Activated CD4-positive, CD25-positive, alpha-beta regulatory T cell treated with anti-CD3 and anti-CD28 coated beads, Interleukin-2, amount 50 U/mL, for 16 hours (primary cell): Measurements from ENCODE around the gene CDC5L.

Experiments used
- DNase-seq: peaks from one replicate; pipeline ENCODE4 v3.0.0-alpha.2; 2020; ENCODE audit warnings: low read depth, low spot score

CDC5L gene

GRCh38 chr6:44474643-44475042 lies 87.1 kb downstream of the CDC5L start:
- DNase-seq = no peak

- DNase-seq = no peak
Observed at GRCh38 chr6:44475417-44475778, 87.9 kb downstream of the CDC5L start.

GRCh38 chr6:44475779-44476434 lies 88.4 kb downstream of the CDC5L start:
- peak; percentile 21 for DNase-seq

- no peak for DNase-seq
Observed at GRCh38 chr6:44476849-44477248, 89.3 kb downstream of the CDC5L start.

GRCh38 chr6:44477293-44477894 lies 89.9 kb downstream of the CDC5L start:
- no peak for DNase-seq

- DNase-seq = no peak
Observed at GRCh38 chr6:44478158-44478557, 90.7 kb downstream of the CDC5L start.

GRCh38 chr6:44478591-44479254 lies 91.2 kb downstream of the CDC5L start:
- DNase-seq = no peak

GRCh38 chr6:44480097-44480541 lies 92.6 kb downstream of the CDC5L start:
- no peak for DNase-seq

GRCh38 chr6:44481056-44481455 lies 93.5 kb downstream of the CDC5L start:
- DNase-seq = no peak

GRCh38 chr6:44481760-44482159 lies 94.3 kb downstream of the CDC5L start:
- DNase-seq = no peak

- no peak for DNase-seq
Observed at GRCh38 chr6:44485601-44486401, 98.3 kb downstream of the CDC5L start.

GRCh38 chr6:44487002-44487401 lies 99.5 kb downstream of the CDC5L start:
- no peak for DNase-seq

- DNase-seq = no peak
Observed at GRCh38 chr6:44487586-44487985, 100.1 kb downstream of the CDC5L start.

GRCh38 chr6:44489910-44490604 lies 102.6 kb downstream of the CDC5L start:
- no peak for DNase-seq

GRCh38 chr6:44493132-44493531 lies 105.6 kb downstream of the CDC5L start:
- DNase-seq = no peak

GRCh38 chr6:44493593-44493992 lies 106.1 kb downstream of the CDC5L start:
- no peak for DNase-seq

- no peak for DNase-seq
Observed at GRCh38 chr6:44494011-44494501, 106.5 kb downstream of the CDC5L start.

- no peak for DNase-seq
Observed at GRCh38 chr6:44495036-44495901, 107.8 kb downstream of the CDC5L start.

GRCh38 chr6:44496665-44497369 lies 109.3 kb downstream of the CDC5L start:
- no peak for DNase-seq

GRCh38 chr6:44497807-44498206 lies 110.3 kb downstream of the CDC5L start:
- no peak for DNase-seq
